Measurements from ENCODE around the gene TSPAN7. TPM values are rescaled to one million over a fixed set of nuclear protein-coding genes. Genes with fewer than 3 reads are reported as not detected.

Gene TSPAN7
- polyA plus RNA-seq, 2 of the 4 experiments (the other 2 are of a cell fraction): 2.5 to 6.1 TPM

DNA sequence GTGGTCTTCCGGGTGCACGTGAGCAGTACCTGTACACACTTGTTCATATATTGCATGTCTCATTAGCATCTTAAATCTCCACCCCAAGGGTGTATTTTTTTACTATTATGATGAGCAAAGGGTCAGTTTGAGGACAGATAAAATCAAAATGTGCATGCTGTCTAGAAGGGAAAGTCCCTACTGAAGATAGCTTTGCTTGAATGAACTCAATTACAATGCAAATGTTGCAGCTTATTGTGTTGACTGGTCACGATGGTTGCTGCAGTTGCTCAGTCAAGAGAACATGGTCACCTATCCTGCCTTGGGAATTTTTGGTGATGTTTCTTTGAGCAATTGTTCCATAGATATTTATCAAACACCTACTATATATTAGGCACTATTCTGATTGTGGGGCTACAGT lies 136.1 kb downstream of the TSPAN7 start:
- CTCF ChIA-PET: no interaction called here
- POLR2A ChIA-PET: no interaction called here
- H3K4me2 ChIP-seq: no peak overlapping the region
- no peak overlapping the region for H3K27ac ChIP-seq
- FAIRE-seq: no peak
- no peaks in the 10 kb centered on the region for H3K9me3 ChIP-seq
- no peak overlapping the region for H3K4me3 ChIP-seq
- H3K4me1 ChIP-seq: no peaks in the 10 kb centered on the region
- no peak for DNase-seq (ENCODE audit: low read depth in 1 of 2, low spot score in 1 of 2)
- 28% methylated on average over 3 of the region's 3 CpGs for WGBS (ENCODE audit: missing lambda C conversion rate)
- no peak for ATAC-seq
- TF ChIP-seq EP300 (IDR thresholded peaks at IDR 0.05) (no peak), BHLHE40 (IDR thresholded peaks at IDR 0.05; ENCODE audit: low read depth, low read length) (no peak), HDAC2 (IDR thresholded peaks at IDR 0.05) (no peak), FOSB (CRISPR knock-in tag; IDR thresholded peaks at IDR 0.05) (no peak), ZNF302 (CRISPR knock-in tag; IDR thresholded peaks at IDR 0.05) (no peak), CHD4 (IDR thresholded peaks at IDR 0.05; ENCODE audit: borderline replicate concordance) (no peak), ZC3H11A (IDR thresholded peaks at IDR 0.05) (no peak), CHD2 (IDR thresholded peaks at IDR 0.05; ENCODE audit: low read length, partially characterized antibody) (no peak), ZSCAN20 (CRISPR knock-in tag; IDR thresholded peaks at IDR 0.05) (no peak), RCOR1 (IDR thresholded peaks at IDR 0.05; ENCODE audit: low read depth, low read length) (no peak), MAZ (IDR thresholded peaks at IDR 0.05; ENCODE audit: borderline replicate concordance, low read depth, low read length) (no peak), RARB (CRISPR knock-in tag; IDR thresholded peaks at IDR 0.05) (no peak), HOXB13 (CRISPR knock-in tag; IDR thresholded peaks at IDR 0.05; ENCODE audit: low read depth) (no peak), KDM5A (IDR thresholded peaks at IDR 0.05) (no peak), RNF2 (IDR thresholded peaks at IDR 0.05; ENCODE audit: borderline replicate concordance, low read depth) (no peak), EHF (CRISPR knock-in tag; IDR thresholded peaks at IDR 0.05) (no peak)
- TF ChIP-seq, protein P1, sequence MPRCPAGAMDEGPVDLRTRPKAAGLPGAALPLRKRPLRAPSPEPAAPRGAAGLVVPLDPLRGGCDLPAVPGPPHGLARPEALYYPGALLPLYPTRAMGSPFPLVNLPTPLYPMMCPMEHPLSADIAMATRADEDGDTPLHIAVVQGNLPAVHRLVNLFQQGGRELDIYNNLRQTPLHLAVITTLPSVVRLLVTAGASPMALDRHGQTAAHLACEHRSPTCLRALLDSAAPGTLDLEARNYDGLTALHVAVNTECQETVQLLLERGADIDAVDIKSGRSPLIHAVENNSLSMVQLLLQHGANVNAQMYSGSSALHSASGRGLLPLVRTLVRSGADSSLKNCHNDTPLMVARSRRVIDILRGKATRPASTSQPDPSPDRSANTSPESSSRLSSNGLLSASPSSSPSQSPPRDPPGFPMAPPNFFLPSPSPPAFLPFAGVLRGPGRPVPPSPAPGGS (IDR thresholded peaks at IDR 0.05): no peak
- TF ChIP-seq, protein P2, sequence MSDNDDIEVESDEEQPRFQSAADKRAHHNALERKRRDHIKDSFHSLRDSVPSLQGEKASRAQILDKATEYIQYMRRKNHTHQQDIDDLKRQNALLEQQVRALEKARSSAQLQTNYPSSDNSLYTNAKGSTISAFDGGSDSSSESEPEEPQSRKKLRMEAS (IDR thresholded peaks at IDR 0.05): no peak
- TF ChIP-seq, protein P3, sequence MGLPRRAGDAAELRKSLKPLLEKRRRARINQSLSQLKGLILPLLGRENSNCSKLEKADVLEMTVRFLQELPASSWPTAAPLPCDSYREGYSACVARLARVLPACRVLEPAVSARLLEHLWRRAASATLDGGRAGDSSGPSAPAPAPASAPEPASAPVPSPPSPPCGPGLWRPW (IDR thresholded peaks at IDR 0.05): no peak
- TF ChIP-seq, protein P4, sequence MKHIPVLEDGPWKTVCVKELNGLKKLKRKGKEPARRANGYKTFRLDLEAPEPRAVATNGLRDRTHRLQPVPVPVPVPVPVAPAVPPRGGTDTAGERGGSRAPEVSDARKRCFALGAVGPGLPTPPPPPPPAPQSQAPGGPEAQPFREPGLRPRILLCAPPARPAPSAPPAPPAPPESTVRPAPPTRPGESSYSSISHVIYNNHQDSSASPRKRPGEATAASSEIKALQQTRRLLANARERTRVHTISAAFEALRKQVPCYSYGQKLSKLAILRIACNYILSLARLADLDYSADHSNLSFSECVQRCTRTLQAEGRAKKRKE (CRISPR knock-in tag; IDR thresholded peaks at IDR 0.05; ENCODE audit: low read depth): no peak

DNA sequence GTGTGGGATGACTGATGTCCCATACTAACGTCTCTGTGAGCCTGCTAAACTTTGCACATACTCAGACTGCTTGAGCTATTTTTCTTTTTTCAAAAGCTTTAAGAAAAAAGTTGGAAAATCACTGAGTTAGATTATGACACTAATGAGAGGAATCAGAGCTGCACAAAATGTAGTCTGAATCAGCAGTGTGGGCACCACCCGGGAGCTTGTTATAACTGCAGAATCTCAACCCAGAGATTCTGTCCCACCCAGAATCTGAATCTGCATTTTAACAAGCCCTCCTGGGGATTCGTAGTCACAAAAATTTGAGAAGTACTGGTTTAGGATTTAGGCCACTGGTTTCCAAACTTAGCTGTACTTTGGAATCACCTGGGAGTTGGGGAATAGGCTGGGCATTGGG lies 137.8 kb downstream of the TSPAN7 start:
- POLR2A ChIA-PET: no interaction called here
- no peak for FAIRE-seq
- Histone ChIP-seq H3K4me2 (no peak overlapping the region), H3K27ac (no peak overlapping the region), H3K4me3 (no peak overlapping the region), H3K4me1 (no peaks in the 10 kb centered on the region), H3K9me3 (no peaks in the 10 kb centered on the region)
- TF ChIP-seq NPAS2 (CRISPR knock-in tag; IDR thresholded peaks at IDR 0.05; ENCODE audit: borderline replicate concordance) (no peak), CEBPB (IDR thresholded peaks at IDR 0.05) (no peak), FOXS1 (CRISPR knock-in tag; IDR thresholded peaks at IDR 0.05) (no peak), CBX8 (IDR thresholded peaks at IDR 0.05) (no peak)
- whole genome bisulfite sequencing (ENCODE audit: missing lambda C conversion rate): 36% methylated on average over 3 of the region's 3 CpGs
- CTCF ChIA-PET: interaction anchor here (0.7 kb wide), 1 partner anchor 9 kb away, joined by 3 read pairs; no protein-coding TSS in a partner anchor
- no peak for ATAC-seq
- DNase-seq (ENCODE audit: low read depth in 1 of 2, low spot score in 1 of 2): no peak

DNA sequence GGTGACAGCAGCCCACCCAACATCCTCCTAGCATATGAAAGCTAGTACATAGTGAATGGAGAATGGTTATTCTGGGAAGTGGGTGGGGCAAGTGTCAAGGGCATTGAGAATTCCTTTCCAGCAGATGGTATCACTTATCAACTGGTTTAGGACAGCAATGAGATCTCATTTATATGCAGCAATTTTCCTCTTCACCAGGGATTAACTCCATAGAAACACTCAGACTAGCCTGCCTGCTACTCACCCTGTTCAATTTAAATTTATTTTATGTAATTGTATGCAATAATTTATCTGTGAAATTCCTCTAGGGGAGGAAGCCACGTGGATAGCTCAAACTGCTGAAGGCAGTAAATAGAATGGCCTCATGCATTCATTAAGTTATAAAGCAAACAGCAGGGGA lies 138.4 kb downstream of the TSPAN7 start:
- no peak for TF ChIP-seq BHLHE40 (IDR thresholded peaks at IDR 0.05; ENCODE audit: low read depth, low read length)
- TF ChIP-seq HOXB13 (CRISPR knock-in tag; IDR thresholded peaks at IDR 0.05; ENCODE audit: low read depth): no peak
- H3K27ac ChIP-seq: no peak overlapping the region
- DNase-seq (ENCODE audit: low read depth in 1 of 2, low spot score in 1 of 2) (no peak), ATAC-seq (no peak), FAIRE-seq (no peak)
- CTCF ChIA-PET: no interaction called here
- POLR2A ChIA-PET: no interaction called here
- no peak overlapping the region for H3K4me3 ChIP-seq
- no peak overlapping the region for H3K4me2 ChIP-seq
- no peaks in the 10 kb centered on the region for H3K9me3 ChIP-seq
- WGBS (ENCODE audit: missing lambda C conversion rate): 10% methylated on average over 1 of the region's 1 CpG
- no peaks in the 10 kb centered on the region for H3K4me1 ChIP-seq

All from A549 (cell line).